NT2/D1 (cell line): ENCODE results near the gene MANF.

Experiments
- SUZ12 ChIP-seq: IDR thresholded peaks from 2 replicates; pipeline ENCODE4 v1.6.1; 2011; ENCODE audit not compliant: insufficient read length, insufficient read depth; ENCODE audit errors: extremely low read depth
- ZNF274 ChIP-seq: IDR thresholded peaks from 2 replicates; pipeline ENCODE4 v1.6.1; 2011; ENCODE audit warnings: mild to moderate bottlenecking, low read depth, low read length

DNA sequence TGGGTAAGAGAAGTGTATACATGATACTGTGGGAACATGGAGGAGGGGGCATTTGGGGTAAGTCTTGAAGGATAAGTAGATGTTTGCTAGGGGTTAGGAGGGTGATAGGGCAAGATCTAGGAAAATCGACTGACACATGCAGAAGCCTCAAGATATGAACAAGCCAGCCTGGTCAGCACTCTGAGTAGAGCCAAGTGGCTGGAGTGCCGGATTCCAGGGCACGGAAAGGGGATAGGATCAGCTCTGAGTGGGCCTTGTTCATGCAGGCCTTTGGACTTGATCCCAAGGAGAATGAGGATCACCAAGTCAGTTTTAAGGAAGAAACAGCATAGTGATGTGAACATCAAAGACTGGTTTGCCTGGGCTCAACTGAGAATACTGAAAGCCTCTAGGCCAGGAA is 24.3 kb upstream of the MANF start:
- TF ChIP-seq ZNF274: no peak
- no peak for TF ChIP-seq SUZ12
